ENCODE results near the gene CACNA1G. TPM values are rescaled to one million over a fixed set of nuclear protein-coding genes. Genes with fewer than 3 reads are reported as not detected.
A peak's percentile ranks its signal among the peaks of the same experiment; 100 is the strongest.

Gene CACNA1G
- total and polyA plus RNA-seq, 9 donors: 1.0 to 39.1 (median 4.7) TPM

DNA sequence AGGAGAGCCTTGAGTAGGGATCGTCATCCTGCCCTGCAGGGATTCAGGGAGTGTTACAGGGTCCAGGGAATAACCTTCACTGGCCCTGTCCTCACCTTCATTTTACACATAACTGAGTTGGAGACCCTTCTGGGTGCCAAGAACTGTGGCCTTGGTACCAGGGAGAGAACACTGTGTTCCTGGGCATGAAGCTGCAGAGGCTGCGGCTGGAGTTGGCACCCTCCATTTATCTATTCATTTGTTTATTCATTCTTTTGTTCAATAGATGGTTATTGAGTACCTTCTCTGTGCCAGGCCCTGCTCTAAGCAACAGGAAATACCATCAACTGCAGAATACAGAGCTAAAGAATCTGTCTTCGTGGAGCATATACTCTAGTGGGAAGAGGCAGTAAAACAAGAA, 80.8 kb downstream of the CACNA1G start:
- 49 to 73% (median 73%) methylated on average over 3 of the region's 3 CpGs for WGBS, 3 donors

GRCh38 chr17:50642071-50642721, 81.7 kb downstream of the CACNA1G start:
- TF ChIP-seq, protein P1, sequence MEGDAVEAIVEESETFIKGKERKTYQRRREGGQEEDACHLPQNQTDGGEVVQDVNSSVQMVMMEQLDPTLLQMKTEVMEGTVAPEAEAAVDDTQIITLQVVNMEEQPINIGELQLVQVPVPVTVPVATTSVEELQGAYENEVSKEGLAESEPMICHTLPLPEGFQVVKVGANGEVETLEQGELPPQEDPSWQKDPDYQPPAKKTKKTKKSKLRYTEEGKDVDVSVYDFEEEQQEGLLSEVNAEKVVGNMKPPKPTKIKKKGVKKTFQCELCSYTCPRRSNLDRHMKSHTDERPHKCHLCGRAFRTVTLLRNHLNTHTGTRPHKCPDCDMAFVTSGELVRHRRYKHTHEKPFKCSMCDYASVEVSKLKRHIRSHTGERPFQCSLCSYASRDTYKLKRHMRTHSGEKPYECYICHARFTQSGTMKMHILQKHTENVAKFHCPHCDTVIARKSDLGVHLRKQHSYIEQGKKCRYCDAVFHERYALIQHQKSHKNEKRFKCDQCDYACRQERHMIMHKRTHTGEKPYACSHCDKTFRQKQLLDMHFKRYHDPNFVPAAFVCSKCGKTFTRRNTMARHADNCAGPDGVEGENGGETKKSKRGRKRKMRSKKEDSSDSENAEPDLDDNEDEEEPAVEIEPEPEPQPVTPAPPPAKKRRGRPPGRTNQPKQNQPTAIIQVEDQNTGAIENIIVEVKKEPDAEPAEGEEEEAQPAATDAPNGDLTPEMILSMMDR (IDR thresholded peaks at IDR 0.05): no peak
- WGBS, 3 donors: 89 to 93% (median 92%) methylated on average over 15 of the region's 15 CpGs
- H3K27ac ChIP-seq: no peak overlapping the region
- DNase-seq: no peak
- peaks cover 17% of the 10 kb centered on the region for H3K4me1 ChIP-seq (ENCODE audit: insufficient read depth)
- no peaks in the 10 kb centered on the region for H3K36me3 ChIP-seq
- H3K9me3 ChIP-seq: no peaks in the 10 kb centered on the region
- H3K4me3 ChIP-seq: no peak overlapping the region
- intact Hi-C loops (cut with DNase I): no loop called here
- H3K27me3 ChIP-seq: no peaks in the 10 kb centered on the region

More for the DNA sequence above, 80.8 kb downstream of the CACNA1G start:
- DNase-seq: peak in 1 of 5 donors; percentile 5
- Histone ChIP-seq H3K27me3 (no peaks in the 10 kb centered on the region), H3K9me3 (no peaks in the 10 kb centered on the region), H3K36me3 (no peaks in the 10 kb centered on the region), H3K4me3 (no peak overlapping the region), H3K27ac (no peak overlapping the region), H3K4me1 (ENCODE audit: insufficient read depth) (peaks cover 17% of the 10 kb centered on the region)
- intact Hi-C loops (cut with DNase I): no loop called here
- TF ChIP-seq POLR2A (IDR thresholded peaks at IDR 0.05) (no peak), EP300 (IDR thresholded peaks at IDR 0.05) (no peak)
- TF ChIP-seq, protein P1 (IDR thresholded peaks at IDR 0.05): no peak

- no peak for DNase-seq
- H3K4me1 ChIP-seq (ENCODE audit: insufficient read depth): peaks cover 17% of the 10 kb centered on the region
- 77 to 86% (median 85%) methylated on average over 10 of the region's 10 CpGs for WGBS, 3 donors
- no peaks in the 10 kb centered on the region for H3K9me3 ChIP-seq
- H3K36me3 ChIP-seq: no peaks in the 10 kb centered on the region
- no peaks in the 10 kb centered on the region for H3K27me3 ChIP-seq
- H3K27ac ChIP-seq: no peak overlapping the region
- TF ChIP-seq, protein P1 (IDR thresholded peaks at IDR 0.05): no peak
- TF ChIP-seq POLR2A (IDR thresholded peaks at IDR 0.05) (no peak), EP300 (IDR thresholded peaks at IDR 0.05) (no peak)
- intact Hi-C loops (cut with DNase I): no loop called here
- H3K4me3 ChIP-seq: no peak overlapping the region
Measured at GRCh38 chr17:50642722-50643656, 82.5 kb downstream of the CACNA1G start.

DNA sequence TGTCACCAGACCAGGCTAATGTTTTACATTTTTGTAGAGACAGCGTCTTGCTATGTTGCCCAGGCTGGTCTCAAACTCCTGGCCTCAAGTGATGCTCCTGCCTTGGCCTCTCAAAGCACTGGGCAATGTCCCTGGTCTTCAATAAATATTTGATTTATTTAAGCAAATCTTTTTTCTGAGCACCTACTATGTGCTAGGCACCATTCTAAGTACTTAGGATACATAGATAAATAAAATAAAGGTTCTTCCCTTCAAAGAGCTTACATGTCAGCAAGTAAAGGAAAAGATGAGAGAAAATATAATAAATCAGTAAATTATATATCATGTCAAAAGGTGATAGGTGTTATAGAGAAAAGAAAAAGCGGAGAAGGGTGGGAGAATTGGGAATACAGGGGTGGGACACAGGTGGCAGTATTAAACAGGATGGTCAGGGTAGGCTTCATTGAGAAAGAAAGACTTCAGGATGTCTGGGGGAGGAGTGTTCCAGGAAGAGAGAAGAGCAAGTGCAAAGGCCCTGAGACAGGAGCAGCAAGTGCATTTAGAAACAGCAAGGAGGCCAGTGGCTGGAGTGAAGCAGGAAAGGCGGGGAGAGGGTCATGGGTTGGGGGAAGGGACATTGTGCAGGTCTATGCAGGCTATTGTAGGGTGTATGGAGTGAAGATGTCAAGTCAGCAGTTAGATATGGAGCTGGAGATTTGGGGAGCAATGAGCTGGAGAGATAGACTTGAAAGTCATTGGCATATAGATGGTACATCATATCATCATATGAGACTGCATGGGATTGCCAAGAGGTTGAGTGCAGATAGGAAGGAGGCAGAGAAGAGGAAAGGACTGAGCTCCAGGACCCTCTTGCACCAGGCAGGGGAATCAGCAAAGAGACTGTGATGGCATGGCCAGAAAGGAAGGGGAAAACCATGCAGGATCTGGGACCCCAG, 85.5 kb downstream of the CACNA1G start:
- H3K4me3 ChIP-seq: no peak overlapping the region
- intact Hi-C loops (cut with DNase I): no loop called here
- H3K27ac ChIP-seq: no peak overlapping the region
- no peaks in the 10 kb centered on the region for H3K36me3 ChIP-seq
- 95 to 97% (median 96%) methylated on average over 3 of the region's 3 CpGs for WGBS, 3 donors
- H3K9me3 ChIP-seq: no peaks in the 10 kb centered on the region
- DNase-seq: no peak
- no peaks in the 10 kb centered on the region for H3K27me3 ChIP-seq
- H3K4me1 ChIP-seq (ENCODE audit: insufficient read depth): peaks cover 3% of the 10 kb centered on the region
- no peak for TF ChIP-seq EP300 (IDR thresholded peaks at IDR 0.05)
- no peak for TF ChIP-seq POLR2A (IDR thresholded peaks at IDR 0.05)
- TF ChIP-seq, protein P1 (IDR thresholded peaks at IDR 0.05): no peak
